SH-SY5Y (cell line): ENCODE data around the gene TMEM235.

Experiments
- GATA2 ChIP-seq: IDR thresholded peaks from 2 replicates; pipeline ENCODE4 v1.6.1; 2011; ENCODE audit warnings: mild to moderate bottlenecking, low read depth, low read length
- GATA3 ChIP-seq: IDR thresholded peaks from 2 replicates; pipeline ENCODE4 v1.6.1; 2011; ENCODE audit warnings: low read depth, mild to moderate bottlenecking, low read length, moderate library complexity

- TF ChIP-seq GATA3 (no peak), GATA2 (no peak)
Measured at GRCh38 chr17:78240839-78241238, 9.4 kb downstream of the TMEM235 start.
